GM23338 (cell line): Measurements from ENCODE around the gene NOXA1.

Experiments used
- CREB1 ChIP-seq: fragments of 250-450 bp; sonication (Bioruptor Pico); IDR thresholded peaks from 2 replicates; pipeline ENCODE4 v1.5.0; 2020; ENCODE audit warnings: low read depth, mild to moderate bottlenecking, moderate library complexity
- CTCF ChIP-seq, 2 experiments: fragments of 200-600 bp in 1 of 2; sonication (generic) in 1 of 2; conservative IDR thresholded peaks; 2 replicates each; pipeline versions ENCODE4 v1.5.1 to v1.6.1; 2016 to 2017; ENCODE audit warnings: antibody characterized with exemption in 2 of 2, low read depth in 2 of 2, mild to moderate bottlenecking in 2 of 2, moderate library complexity in 1 of 2
- EZH2 ChIP-seq: fragments of 200-600 bp; sonication (generic); IDR thresholded peaks from one replicate; pipeline ENCODE4 v1.8.0; 2017; ENCODE audit warnings: antibody characterized with exemption, mild to moderate bottlenecking, low read depth; ENCODE audit not compliant: unreplicated experiment
- EZH2phosphoT487 ChIP-seq: fragments of 200-600 bp; sonication (generic); IDR thresholded peaks from one replicate; pipeline ENCODE4 v1.8.1; 2018; ENCODE audit warnings: antibody characterized with exemption; ENCODE audit not compliant: unreplicated experiment
- JUNB ChIP-seq: IDR thresholded peaks from one replicate; pipeline ENCODE4 v1.6.1; 2016; ENCODE audit warnings: antibody characterized with exemption; ENCODE audit not compliant: unreplicated experiment
- POLR2AphosphoS5 ChIP-seq: IDR thresholded peaks from 2 replicates; pipeline ENCODE4 v1.6.1; 2016; ENCODE audit warnings: antibody characterized with exemption, low read depth
- TF ChIP-seq, protein P1 (sequence below): IDR thresholded peaks from one replicate; pipeline ENCODE4 v1.6.1; 2018; ENCODE audit warnings: antibody characterized with exemption; ENCODE audit not compliant: unreplicated experiment
- TF ChIP-seq, protein P2 (sequence below): IDR thresholded peaks from 2 replicates; pipeline ENCODE4 v1.6.1; 2016; ENCODE audit warnings: antibody characterized with exemption

DNA sequence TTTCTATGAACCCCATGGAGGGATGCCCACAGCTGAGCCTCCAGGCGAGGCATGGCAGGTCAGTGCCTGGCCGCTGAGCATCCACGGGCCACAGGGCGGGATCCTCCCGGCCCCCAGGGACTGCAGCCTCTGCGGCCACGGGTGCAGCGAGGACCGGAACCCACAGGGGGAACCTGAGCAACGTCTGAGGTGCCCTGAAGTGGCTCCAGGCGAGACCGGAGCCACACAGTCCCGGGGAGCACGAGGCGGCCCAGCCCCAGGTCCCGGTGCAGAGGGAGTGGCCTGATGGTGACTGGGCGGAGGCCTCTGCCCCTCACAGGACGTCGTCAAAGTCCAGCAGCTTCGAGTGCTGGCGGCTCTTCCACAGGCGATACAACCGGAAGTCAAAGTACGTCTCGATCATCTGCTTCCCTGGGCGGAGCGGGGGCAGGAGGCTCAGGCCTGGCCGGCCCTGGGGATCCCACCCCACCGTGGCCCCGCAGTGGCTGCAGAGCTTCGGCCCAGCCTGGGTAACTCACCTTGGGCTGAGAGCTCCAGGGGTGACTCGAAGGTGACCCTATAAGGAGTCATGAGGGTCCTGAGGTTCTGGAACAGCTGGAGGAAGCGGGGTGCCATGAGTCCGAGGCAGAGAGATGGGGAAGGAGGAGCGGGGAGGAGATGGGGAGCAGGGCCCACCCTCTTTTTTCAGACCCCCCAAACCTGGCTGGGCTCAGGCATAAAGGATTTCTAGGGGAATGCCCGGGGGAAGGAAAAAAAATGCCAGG lies 26.1 kb downstream of the NOXA1 start:
- TF ChIP-seq CTCF (conservative IDR thresholded peaks at IDR 0.05; ENCODE audit: low read depth in 2 of 2) (no peak), CREB1 (CRISPR knock-in tag) (no peak), POLR2AphosphoS5 (no peak), JUNB (no peak), EZH2phosphoT487 (no peak), EZH2 (no peak)
- TF ChIP-seq, protein P1, sequence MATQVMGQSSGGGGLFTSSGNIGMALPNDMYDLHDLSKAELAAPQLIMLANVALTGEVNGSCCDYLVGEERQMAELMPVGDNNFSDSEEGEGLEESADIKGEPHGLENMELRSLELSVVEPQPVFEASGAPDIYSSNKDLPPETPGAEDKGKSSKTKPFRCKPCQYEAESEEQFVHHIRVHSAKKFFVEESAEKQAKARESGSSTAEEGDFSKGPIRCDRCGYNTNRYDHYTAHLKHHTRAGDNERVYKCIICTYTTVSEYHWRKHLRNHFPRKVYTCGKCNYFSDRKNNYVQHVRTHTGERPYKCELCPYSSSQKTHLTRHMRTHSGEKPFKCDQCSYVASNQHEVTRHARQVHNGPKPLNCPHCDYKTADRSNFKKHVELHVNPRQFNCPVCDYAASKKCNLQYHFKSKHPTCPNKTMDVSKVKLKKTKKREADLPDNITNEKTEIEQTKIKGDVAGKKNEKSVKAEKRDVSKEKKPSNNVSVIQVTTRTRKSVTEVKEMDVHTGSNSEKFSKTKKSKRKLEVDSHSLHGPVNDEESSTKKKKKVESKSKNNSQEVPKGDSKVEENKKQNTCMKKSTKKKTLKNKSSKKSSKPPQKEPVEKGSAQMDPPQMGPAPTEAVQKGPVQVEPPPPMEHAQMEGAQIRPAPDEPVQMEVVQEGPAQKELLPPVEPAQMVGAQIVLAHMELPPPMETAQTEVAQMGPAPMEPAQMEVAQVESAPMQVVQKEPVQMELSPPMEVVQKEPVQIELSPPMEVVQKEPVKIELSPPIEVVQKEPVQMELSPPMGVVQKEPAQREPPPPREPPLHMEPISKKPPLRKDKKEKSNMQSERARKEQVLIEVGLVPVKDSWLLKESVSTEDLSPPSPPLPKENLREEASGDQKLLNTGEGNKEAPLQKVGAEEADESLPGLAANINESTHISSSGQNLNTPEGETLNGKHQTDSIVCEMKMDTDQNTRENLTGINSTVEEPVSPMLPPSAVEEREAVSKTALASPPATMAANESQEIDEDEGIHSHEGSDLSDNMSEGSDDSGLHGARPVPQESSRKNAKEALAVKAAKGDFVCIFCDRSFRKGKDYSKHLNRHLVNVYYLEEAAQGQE, result no peak
- TF ChIP-seq, protein P2, sequence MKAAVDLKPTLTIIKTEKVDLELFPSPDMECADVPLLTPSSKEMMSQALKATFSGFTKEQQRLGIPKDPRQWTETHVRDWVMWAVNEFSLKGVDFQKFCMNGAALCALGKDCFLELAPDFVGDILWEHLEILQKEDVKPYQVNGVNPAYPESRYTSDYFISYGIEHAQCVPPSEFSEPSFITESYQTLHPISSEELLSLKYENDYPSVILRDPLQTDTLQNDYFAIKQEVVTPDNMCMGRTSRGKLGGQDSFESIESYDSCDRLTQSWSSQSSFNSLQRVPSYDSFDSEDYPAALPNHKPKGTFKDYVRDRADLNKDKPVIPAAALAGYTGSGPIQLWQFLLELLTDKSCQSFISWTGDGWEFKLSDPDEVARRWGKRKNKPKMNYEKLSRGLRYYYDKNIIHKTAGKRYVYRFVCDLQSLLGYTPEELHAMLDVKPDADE, result no peak
